ENCODE measurements around the gene BMERB1.
"Not testable (repeated sequence)": the region's sequence is repeated elsewhere in the genome, so short reads cannot be mapped to it uniquely, and the experiment has no call there.

GRCh38 chr16:15442140-15442539, 7.8 kb downstream of the BMERB1 start:
- not testable (repeated sequence) for TF ChIP-seq CTCF, EP300 (IDR thresholded peaks at IDR 0.05)
